Prostate gland (tissue), 2 donors: ENCODE data around the gene CTTN. TPM values are rescaled to one million over a fixed set of nuclear protein-coding genes. Genes with fewer than 3 reads are reported as not detected.
"Not testable (repeated sequence)": the region's sequence is repeated elsewhere in the genome, so short reads cannot be mapped to it uniquely, and the experiment has no call there.

ENCODE experiments used
- DNase-seq: peaks from one replicate; pipeline ENCODE4 v3.0.0-alpha.2; 2019; ENCODE audit warnings: low spot score
- H3K27ac ChIP-seq, 2 donors: fragments of 200-600 bp; sonication (generic); 2 replicates each; pipeline ENCODE4 v1.5.1; 2017 to 2019
- H3K27me3 ChIP-seq: fragments of 200-600 bp; sonication (generic); replicated peaks from 2 replicates; pipeline ENCODE4 v1.5.1; 2019; ENCODE audit not compliant: insufficient read depth
- H3K36me3 ChIP-seq, 2 donors: fragments of 200-600 bp; sonication (generic); 1 replicate in 1 of 2; 2 replicates in 1 of 2; pipeline versions ENCODE4 v1.5.1 to v1.8.1; 2017 to 2019
- H3K4me1 ChIP-seq: fragments of 200-600 bp; sonication (generic); replicated peaks from 2 replicates; pipeline ENCODE4 v1.5.1; 2019
- H3K4me3 ChIP-seq, 2 donors: fragments of 200-600 bp; sonication (generic); 2 replicates each; pipeline ENCODE4 v1.5.1; 2017 to 2019
- H3K9me3 ChIP-seq: fragments of 200-600 bp; sonication (generic); 2 replicates; pipeline ENCODE4 v1.5.1; 2017
- POLR2A ChIP-seq: fragments of 450-650 bp; IDR thresholded peaks from one replicate; pipeline ENCODE4 v1.6.1; 2016; ENCODE audit warnings: antibody characterized with exemption, mild to moderate bottlenecking
- POLR2AphosphoS5 ChIP-seq: sonication (generic); formaldehyde crosslinking; IDR thresholded peaks from one replicate; pipeline ENCODE4 v1.6.1; 2017; ENCODE audit warnings: antibody characterized with exemption
- WGBS: methylation state at CpG from one replicate; pipeline ENCODE4 v1.1.5; 2018; 5-methylcytosine and 5-hydroxymethylcytosine counted together
- intact Hi-C: fragments of 100-400 bp; cut with DNase I; formaldehyde crosslinking; loops from one replicate; pipeline ENCODE4 v1.14.2; 2022
- total RNA-seq, 2 donors: library from RNA; depleted of rRNA; stranded (reverse); fragments of >200 nt; gene quantifications; one replicate each; pipeline ENCODE4 v1.1.0, GENCODE V29; 2016
- TF ChIP-seq, protein P1 (sequence below), 4 experiments: fragments of 200-600 bp in 2 of 4; fragments of 450-650 bp in 2 of 4; sonication (generic) in 2 of 4; IDR thresholded peaks; 1 replicate in 3 of 4; 2 replicates in 1 of 4; pipeline ENCODE4 v1.5.1; 2016 to 2019; ENCODE audit warnings: antibody characterized with exemption in 4 of 4, mild to moderate bottlenecking in 2 of 4, moderate library complexity in 2 of 4

The CTTN gene
- total RNA-seq, 2 donors from 2014 or later, result 208 to 348 TPM

DNA sequence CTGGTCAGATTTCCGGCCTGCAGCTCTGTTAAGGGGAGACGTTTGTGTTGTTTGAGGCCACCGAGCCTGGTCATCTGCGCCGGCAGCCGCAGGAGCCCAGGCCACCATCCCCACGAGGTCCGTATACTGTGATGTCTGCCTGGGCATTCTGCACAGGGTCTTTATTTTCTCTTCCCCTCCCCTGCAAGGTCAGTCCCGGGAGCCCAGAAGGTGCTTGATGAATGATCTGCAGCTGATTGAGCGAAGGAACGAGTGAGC is 45.4 kb downstream of the CTTN start:
- intact Hi-C loops, result no loop called here
- Histone ChIP-seq H3K36me3 (no peaks in the 10 kb centered on the region), H3K27me3 (no peaks in the 10 kb centered on the region), H3K4me1 (no peaks in the 10 kb centered on the region), H3K4me3 (no peak overlapping the region), H3K9me3 (no peaks in the 10 kb centered on the region), H3K27ac (no peak overlapping the region)
- DNase-seq, result no peak
- TF ChIP-seq POLR2A (no peak), POLR2AphosphoS5 (no peak)
- TF ChIP-seq, protein P1, sequence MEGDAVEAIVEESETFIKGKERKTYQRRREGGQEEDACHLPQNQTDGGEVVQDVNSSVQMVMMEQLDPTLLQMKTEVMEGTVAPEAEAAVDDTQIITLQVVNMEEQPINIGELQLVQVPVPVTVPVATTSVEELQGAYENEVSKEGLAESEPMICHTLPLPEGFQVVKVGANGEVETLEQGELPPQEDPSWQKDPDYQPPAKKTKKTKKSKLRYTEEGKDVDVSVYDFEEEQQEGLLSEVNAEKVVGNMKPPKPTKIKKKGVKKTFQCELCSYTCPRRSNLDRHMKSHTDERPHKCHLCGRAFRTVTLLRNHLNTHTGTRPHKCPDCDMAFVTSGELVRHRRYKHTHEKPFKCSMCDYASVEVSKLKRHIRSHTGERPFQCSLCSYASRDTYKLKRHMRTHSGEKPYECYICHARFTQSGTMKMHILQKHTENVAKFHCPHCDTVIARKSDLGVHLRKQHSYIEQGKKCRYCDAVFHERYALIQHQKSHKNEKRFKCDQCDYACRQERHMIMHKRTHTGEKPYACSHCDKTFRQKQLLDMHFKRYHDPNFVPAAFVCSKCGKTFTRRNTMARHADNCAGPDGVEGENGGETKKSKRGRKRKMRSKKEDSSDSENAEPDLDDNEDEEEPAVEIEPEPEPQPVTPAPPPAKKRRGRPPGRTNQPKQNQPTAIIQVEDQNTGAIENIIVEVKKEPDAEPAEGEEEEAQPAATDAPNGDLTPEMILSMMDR (IDR thresholded peaks at IDR 0.05), result no peak
- 87% methylated on average over 11 of the region's 11 CpGs for WGBS

DNA sequence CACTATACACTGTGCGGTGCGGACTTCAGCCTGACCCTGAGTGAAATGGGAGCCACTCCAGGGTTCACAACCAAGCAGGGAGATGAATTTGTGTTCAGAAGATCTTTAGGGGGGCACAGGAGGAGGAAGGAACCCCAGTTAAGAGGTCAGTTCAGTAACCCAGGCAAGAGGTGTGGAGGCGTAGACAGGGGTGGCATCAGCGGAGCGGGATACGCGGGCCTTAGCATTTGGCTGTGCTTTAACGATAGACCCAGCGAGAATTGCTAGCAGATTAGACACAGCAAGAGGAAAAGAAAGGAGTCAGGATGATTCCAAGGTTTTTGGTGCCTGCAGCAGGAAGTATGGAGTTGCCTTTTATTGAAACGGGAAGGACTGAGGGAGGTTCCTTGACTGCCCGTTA is 46.8 kb downstream of the CTTN start:
- no peaks in the 10 kb centered on the region for H3K27me3 ChIP-seq
- no peak overlapping the region for H3K27ac ChIP-seq
- DNase-seq, result no peak
- H3K9me3 ChIP-seq, result no peaks in the 10 kb centered on the region
- TF ChIP-seq, protein P1 (IDR thresholded peaks at IDR 0.05), result no peak
- TF ChIP-seq POLR2A, result no peak
- TF ChIP-seq POLR2AphosphoS5, result no peak
- no peaks in the 10 kb centered on the region for H3K4me1 ChIP-seq
- H3K36me3 ChIP-seq, result no peaks in the 10 kb centered on the region
- WGBS, result 87% methylated on average over 11 of the region's 11 CpGs
- intact Hi-C loops, result no loop called here
- H3K4me3 ChIP-seq, result no peak overlapping the region

DNA sequence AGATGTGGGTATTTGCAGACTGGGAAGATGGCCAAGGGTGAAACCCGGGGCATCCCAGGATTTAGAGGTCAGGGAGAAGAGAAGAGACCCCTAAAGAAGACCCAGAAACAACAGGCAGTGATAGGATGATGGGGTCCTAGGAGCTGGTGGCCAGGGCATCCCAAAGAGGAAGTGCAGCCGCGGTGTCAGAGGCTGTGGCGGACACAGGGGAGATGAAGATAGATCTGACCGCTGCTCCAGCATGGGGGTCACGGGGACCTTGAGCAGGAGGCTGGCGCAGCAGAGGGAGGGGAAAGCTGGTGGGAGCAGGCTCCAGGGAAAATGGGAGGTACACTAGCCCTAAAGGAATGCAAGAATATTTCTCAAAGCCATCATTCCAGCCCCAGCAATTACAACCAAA is 47.3 kb downstream of the CTTN start:
- Histone ChIP-seq H3K36me3 (no peaks in the 10 kb centered on the region), H3K4me3 (no peak overlapping the region), H3K4me1 (no peaks in the 10 kb centered on the region), H3K9me3 (no peaks in the 10 kb centered on the region), H3K27me3 (no peaks in the 10 kb centered on the region), H3K27ac (no peak overlapping the region)
- TF ChIP-seq POLR2A (no peak), POLR2AphosphoS5 (no peak)
- TF ChIP-seq, protein P1 (IDR thresholded peaks at IDR 0.05), result no peak
- 90% methylated on average over 7 of the region's 7 CpGs for WGBS
- no peak for DNase-seq
- intact Hi-C loops, result no loop called here

DNA sequence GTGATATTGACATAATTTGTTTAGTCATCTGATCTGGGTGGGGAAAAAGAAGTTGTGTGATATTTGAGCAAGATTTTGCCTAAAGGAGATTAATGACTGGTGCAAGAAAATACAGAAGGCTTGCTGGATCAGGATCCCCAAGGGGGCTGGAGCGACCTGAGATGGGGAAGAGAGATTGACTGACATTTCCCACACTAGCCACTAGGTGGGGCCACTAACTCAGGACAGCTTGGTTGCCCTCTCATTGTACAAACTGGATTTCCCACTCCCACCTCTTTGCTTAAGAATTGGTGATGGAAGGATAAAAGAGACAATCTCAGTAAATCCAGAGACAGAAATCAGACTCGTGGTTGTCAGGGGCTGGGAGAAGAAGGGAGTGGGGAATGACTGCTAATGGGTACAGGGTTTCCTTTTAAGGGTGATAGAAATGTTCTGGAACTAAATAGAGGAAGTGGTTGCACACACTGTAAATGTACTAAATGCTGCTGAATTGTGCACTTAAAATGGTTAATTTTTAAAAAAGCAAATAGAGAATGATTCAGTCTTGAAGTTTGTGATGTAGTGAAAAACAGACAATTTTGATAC is 50.7 kb downstream of the CTTN start:
- Histone ChIP-seq H3K9me3 (no peaks in the 10 kb centered on the region), H3K27ac (no peak overlapping the region), H3K36me3 (no peaks in the 10 kb centered on the region), H3K4me1 (no peaks in the 10 kb centered on the region), H3K27me3 (no peaks in the 10 kb centered on the region), H3K4me3 (no peak overlapping the region)
- intact Hi-C loops, result no loop called here
- DNase-seq, result no peak
- TF ChIP-seq, protein P1 (IDR thresholded peaks at IDR 0.05), result peak in 1 of 4 experiments; percentile 7
- TF ChIP-seq POLR2A, result no peak
- 45% methylated on average over 2 of the region's 2 CpGs for WGBS

DNA sequence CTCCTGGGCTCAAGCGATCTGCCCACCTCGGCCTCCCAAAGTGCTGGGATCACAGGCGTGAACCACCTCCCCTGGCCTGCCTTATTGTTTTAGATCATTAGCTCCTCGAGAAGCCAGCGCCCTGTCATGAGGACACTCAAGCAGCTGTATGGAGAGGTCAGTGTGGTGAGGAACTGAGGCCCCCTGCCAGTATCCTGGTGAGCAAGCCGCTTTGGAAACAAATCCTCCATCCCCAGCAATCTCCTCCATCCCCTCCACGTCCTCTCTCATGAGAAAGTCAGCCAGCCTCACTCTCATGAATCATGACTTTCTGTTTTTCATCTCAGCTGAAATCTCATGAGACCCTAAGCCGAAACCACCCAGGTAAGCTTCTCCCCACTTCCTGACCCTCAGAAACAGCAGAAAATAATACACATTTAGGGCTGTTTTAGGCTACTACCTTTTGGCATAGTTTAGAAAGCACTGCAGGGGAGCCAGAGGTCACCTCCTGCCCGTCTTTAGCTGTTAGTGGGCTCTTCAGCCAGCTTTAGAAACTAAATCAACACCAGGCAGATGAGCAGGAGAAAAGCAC is 56.0 kb downstream of the CTTN start:
- no peaks in the 10 kb centered on the region for H3K4me1 ChIP-seq
- H3K27me3 ChIP-seq, result no peaks in the 10 kb centered on the region
- intact Hi-C loops, result no loop called here
- no peaks in the 10 kb centered on the region for H3K36me3 ChIP-seq
- 95% methylated on average over 9 of the region's 9 CpGs for WGBS
- no peak overlapping the region for H3K4me3 ChIP-seq
- H3K9me3 ChIP-seq, result no peaks in the 10 kb centered on the region
- TF ChIP-seq POLR2A, result no peak
- no peak overlapping the region for H3K27ac ChIP-seq
- DNase-seq, result no peak

DNA sequence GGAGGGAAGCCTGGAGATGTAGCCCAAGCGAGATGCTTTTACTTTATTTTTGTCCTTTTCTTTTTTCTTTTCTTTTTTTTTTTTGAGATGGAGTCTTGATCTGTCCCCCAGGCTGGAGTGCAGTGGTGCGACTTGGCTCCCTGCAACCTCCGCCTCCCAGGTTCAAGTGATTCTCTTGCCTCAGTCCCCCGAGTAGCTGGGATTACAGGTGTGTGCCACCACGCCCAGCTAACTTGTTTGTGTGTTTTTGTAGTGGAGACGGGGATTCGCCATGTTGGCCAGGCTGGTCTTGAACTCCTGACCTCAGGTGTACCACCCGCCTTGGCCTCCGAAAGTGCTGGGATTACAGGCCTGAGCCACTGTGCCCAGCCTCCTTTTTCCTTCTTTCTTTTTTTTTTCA is 56.5 kb downstream of the CTTN start:
- H3K36me3 ChIP-seq, H3K9me3 ChIP-seq, H3K4me1 ChIP-seq, H3K27me3 ChIP-seq, intact Hi-C loops, H3K27ac ChIP-seq, H3K4me3 ChIP-seq, DNase-seq: not testable (repeated sequence)
- WGBS, result 91% methylated on average over 9 of the region's 9 CpGs
